CD1c-positive myeloid dendritic cell (primary cell): ENCODE results near the gene DNAJC11.
A peak's percentile ranks its signal among the peaks of the same experiment; 100 is the strongest.

Experiments used
- DNase-seq: peaks from one replicate; pipeline ENCODE4 v3.0.0-alpha.2; 2016; ENCODE audit errors: extremely low spot score

Gene DNAJC11

DNA sequence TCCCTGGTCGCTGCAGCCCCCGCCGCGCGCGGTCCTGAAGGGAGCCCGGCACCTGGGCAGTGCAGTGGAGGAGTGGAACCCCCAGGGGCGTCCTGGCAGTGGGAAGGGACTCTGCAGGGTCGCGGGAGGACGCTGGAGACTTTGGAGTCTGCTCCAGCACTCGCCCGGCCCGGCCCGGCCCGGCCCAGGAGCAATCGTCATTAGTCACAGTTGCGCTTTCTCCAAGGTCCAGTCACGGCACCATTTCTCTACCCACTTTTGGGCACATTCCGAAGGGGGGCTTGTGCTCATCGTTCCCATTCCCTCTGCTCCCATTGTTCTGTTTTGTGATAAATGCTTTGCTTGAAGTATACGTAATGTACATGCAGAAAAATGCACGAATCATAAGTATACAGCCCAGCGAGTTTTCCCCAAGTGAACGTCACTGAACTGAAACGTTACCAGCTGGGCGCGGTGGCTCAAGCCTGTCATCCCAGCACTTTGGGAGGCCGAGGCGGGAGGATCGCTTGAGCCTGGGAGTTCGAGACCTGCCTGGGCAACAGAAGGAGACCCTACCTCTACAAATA is 75.9 kb downstream of the DNAJC11 start:
- DNase-seq: peak; percentile 3

- peak; percentile 89 for DNase-seq
Measured at GRCh38 chr1:6624710-6625583, 76.7 kb downstream of the DNAJC11 start, which contains the start of gene THAP3. THAP3 (plus strand) TSS chr1:6624868; CDS start chr1:6625219, 351 bp downstream.

GRCh38 chr1:6623269-6623965 is 78.2 kb downstream of the DNAJC11 start:
- DNase-seq: no peak

- DNase-seq: no peak
Measured at GRCh38 chr1:6622396-6623152, 79.0 kb downstream of the DNAJC11 start.

DNA sequence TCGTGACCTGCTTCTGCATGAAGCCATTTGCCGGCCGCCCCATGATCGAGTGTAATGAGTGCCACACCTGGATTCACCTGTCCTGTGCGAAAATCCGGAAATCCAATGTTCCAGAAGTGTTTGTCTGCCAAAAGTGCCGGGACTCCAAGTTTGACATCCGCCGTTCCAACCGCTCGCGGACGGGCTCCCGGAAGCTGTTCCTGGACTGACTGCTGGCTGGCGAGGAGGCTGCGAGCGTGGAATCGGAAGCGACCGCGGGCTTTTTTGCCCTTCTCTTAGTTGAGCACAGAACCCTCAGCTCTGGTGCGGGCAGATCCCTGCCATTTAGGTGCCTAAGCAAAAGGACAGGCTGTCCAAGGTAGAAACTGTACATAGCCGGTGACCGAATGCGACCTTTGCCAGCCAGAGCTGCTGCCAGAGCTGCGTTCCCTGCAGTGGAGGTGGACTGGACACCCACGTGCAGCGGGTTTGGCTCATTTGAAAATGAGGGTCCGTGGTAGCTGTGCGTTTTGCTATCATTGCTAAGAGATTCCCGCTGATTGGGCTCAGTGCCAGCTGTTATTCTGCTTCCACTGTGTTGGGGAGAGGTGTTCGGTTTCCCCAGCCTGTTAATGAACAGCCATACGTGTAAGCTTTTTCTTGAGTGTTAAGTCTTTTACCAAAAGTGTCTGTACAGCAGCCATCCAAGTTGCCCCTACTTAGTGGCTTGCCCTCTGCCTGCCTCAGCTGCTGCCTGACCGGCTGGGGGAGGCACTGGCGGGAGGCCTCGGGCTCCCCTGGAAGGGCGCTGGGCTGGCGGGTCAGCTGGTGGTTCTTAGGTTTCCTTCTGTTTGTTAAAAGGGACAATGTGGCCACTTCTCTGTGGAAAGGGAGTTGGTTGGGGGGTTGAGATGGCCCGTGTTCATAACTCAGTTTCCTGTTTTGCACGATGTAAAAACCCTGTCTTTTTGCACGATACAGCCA is 79.9 kb downstream of the DNAJC11 start:
- DNase-seq: no peak

GRCh38 chr1:6619045-6619444 is 82.6 kb downstream of the DNAJC11 start:
- DNase-seq: no peak

DNA sequence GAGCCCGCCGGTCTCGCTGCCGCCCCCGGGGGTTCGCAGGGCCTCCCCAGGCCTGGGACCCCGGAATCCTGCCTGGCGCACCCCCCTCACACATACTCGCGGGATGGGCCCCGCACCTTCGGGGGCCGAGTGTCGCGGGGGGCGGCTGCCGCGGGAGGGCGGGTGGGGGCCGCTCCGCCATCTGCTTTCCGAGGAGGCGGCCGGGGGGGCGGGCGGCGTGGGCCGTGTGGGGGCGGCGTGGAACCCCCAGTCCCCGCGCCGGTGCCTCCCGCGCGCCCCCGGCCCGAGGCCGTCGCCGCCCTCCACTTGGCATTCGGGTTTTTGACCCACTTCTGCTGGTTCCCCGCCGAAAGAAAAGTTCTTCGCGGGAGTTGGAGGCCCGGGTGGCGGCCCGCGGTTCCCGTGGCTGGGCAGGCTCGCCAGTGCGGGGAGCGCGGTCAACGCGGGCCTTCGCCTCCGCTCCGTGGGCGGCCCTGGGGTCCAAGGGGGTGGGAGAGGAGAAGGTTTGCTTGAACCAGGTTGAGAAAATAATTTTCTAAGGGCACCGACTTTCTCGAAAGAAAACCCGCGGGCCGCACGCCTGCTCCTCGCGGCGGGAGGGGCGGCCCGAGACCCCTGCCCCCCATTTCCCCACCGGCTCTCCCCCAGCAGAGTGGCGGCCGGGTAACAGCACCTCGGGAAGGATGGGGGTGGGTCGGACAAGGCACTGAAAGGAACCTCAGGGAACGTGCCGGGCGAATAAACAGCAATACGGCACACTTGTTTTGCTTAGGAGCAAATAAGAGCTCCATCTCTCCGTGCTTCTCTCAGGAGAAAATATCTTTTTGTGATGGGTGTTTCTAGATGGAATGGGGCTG is 86.5 kb downstream of the DNAJC11 start:
- peak; percentile 8 for DNase-seq

GRCh38 chr1:6614019-6614928 is 87.3 kb downstream of the DNAJC11 start:
- peak; percentile 44 for DNase-seq

- DNase-seq: peak; percentile 99
Measured at GRCh38 chr1:6613361-6614018, 88.1 kb downstream of the DNAJC11 start, which contains the start of gene PHF13. PHF13 (plus strand) TSS chr1:6613731; CDS start chr1:6614067, 336 bp downstream.

DNA sequence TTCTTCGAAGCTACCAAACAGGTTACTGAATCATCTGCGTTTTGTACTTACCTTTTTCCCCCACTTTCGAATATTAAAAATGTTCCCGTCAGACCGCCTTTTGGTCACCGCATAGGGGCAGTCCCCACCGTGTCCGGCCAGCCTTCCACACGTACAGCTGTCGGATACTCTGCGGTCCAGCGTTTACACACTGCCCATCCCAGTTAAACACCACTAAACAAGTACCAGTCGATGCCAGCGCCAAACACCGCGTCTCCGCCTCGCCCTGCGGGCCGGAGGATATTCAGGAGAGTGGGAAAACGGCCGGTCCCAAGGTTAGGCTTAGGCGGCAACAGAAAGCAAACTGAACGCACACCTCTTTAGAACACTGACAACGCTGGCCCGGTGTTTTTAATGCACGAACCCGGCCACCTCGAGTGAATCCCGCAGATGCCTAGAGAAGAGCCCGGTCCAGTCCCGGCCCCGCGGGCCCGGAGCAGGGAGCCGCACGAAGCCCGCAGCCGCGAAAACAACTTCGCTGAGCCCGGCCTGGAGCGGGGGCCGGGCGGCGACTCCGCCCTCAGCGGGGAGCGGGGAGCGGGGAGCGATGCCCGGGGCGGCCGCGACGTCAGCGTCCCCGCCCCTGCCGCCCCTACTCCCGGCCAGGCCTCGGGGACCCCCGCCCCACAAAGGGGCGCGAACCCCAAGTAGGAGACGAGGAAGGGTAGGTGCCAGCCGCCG is 88.8 kb downstream of the DNAJC11 start:
- DNase-seq: peak; percentile 17

GRCh38 chr1:6603915-6604558 is 97.6 kb downstream of the DNAJC11 start:
- peak; percentile 54 for DNase-seq

- DNase-seq: peak; percentile 71
Measured at GRCh38 chr1:6603238-6603914, 98.2 kb downstream of the DNAJC11 start.

DNA sequence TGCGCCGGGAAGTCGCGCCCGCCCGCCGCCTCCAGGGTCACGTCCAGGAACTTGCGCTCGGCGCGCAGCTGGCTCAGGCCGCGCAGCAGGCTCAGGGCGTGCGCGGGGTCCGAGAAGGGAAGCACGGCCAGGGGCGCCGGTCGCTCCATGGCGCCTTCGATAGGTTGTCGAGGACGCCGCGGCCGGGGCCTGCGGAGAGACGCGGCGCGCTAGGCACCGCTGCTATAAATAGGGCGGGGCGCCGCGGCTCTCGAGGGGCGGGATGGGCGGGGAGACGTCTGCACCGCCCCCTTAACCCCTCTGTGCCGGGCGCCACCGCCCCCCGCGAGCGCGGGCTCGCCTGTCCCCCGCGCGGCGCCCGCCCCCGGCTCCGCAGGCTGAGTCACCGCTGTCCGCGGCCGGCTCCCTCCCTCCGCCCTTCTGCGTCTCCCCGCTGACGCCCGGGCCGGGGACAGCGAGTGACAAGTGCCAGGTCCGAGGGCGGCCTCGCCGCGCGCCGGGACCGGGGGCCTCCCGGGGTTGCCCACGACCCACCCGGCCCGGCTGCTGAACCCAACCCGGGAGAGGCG is 98.9 kb downstream of the DNAJC11 start, which contains the start of gene KLHL21:
Gene KLHL21, minus strand, starts transcription at position 201 of the 569 bp plus-strand sequence. Its CDS starts 52 bp downstream, at position 149.
- peak; percentile 95 for DNase-seq

- DNase-seq: peak; percentile 15
Measured at GRCh38 chr1:6601923-6602668, 99.5 kb downstream of the DNAJC11 start.
